HEK293 (cell line): ENCODE data around the gene GTSE1.
A peak's percentile ranks its signal among the peaks of the same experiment; 100 is the strongest.

ENCODE experiments used
- ATF2 ChIP-seq: fragments of 450-650 bp; formaldehyde crosslinking; IDR thresholded peaks from 2 replicates; pipeline ENCODE4 v1.5.1; 2016; ENCODE audit warnings: missing biosample characterization, missing genetic modification characterization, low read depth
- GLIS2 ChIP-seq: fragments of 450-650 bp; formaldehyde crosslinking; IDR thresholded peaks from 2 replicates; pipeline ENCODE4 v1.5.1; 2016; ENCODE audit warnings: missing biosample characterization, missing genetic modification characterization
- KLF8 ChIP-seq: fragments of 450-650 bp; formaldehyde crosslinking; IDR thresholded peaks from 2 replicates; pipeline ENCODE4 v1.5.1; 2016; ENCODE audit warnings: missing biosample characterization, missing genetic modification characterization
- PRDM1 ChIP-seq: fragments of 450-650 bp; formaldehyde crosslinking; IDR thresholded peaks from 2 replicates; pipeline ENCODE4; 2016; ENCODE audit warnings: missing biosample characterization, missing genetic modification characterization
- TCF7L2 ChIP-seq: IDR thresholded peaks from 2 replicates; pipeline ENCODE4 v1.6.1; 2011; ENCODE audit warnings: low read depth, mild to moderate bottlenecking, inconsistent platforms, low read length, moderate library complexity, borderline replicate concordance
- YY1 ChIP-seq: fragments of 450-650 bp; formaldehyde crosslinking; IDR thresholded peaks from 2 replicates; pipeline ENCODE4 v1.5.1; 2018; ENCODE audit warnings: missing biosample characterization, missing genetic modification characterization
- ZBTB11 ChIP-seq: fragments of 450-650 bp; formaldehyde crosslinking; conservative IDR thresholded peaks from 2 replicates; pipeline ENCODE4 v1.5.1; 2016; ENCODE audit warnings: low read depth, missing biosample characterization, missing genetic modification characterization
- ZBTB7A ChIP-seq: fragments of 450-650 bp; formaldehyde crosslinking; IDR thresholded peaks from 2 replicates; pipeline ENCODE4 v1.5.1; 2016; ENCODE audit warnings: low read depth, missing biosample characterization, missing genetic modification characterization
- ZFP37 ChIP-seq: fragments of 450-650 bp; formaldehyde crosslinking; IDR thresholded peaks from 2 replicates; pipeline ENCODE4 v1.5.1; 2016; ENCODE audit warnings: missing biosample characterization, missing genetic modification characterization
- ZNF16 ChIP-seq: fragments of 450-650 bp; formaldehyde crosslinking; IDR thresholded peaks from 2 replicates; pipeline ENCODE4 v1.5.1; 2016; ENCODE audit warnings: low read depth, missing biosample characterization, missing genetic modification characterization
- ZNF169 ChIP-seq: fragments of 450-650 bp; formaldehyde crosslinking; IDR thresholded peaks from 2 replicates; pipeline ENCODE4 v1.5.1; 2016; ENCODE audit warnings: missing biosample characterization, missing genetic modification characterization
- ZNF248 ChIP-seq: fragments of 450-650 bp; formaldehyde crosslinking; IDR thresholded peaks from 2 replicates; pipeline ENCODE4 v1.5.1; 2017; ENCODE audit warnings: missing biosample characterization, missing genetic modification characterization
- ZNF266 ChIP-seq: fragments of 450-650 bp; formaldehyde crosslinking; IDR thresholded peaks from 2 replicates; pipeline ENCODE4 v1.5.1; 2016; ENCODE audit warnings: missing biosample characterization, missing genetic modification characterization, low read depth
- ZNF501 ChIP-seq: fragments of 450-650 bp; formaldehyde crosslinking; IDR thresholded peaks from 2 replicates; pipeline ENCODE4 v1.5.1; 2016; ENCODE audit warnings: missing biosample characterization, missing genetic modification characterization
- ZNF510 ChIP-seq: fragments of 450-650 bp; formaldehyde crosslinking; IDR thresholded peaks from 2 replicates; pipeline ENCODE4 v1.5.1; 2018; ENCODE audit warnings: mild to moderate bottlenecking, missing genetic modification characterization, missing biosample characterization; ENCODE audit not compliant: insufficient replicate concordance
- ZNF571 ChIP-seq: fragments of 450-650 bp; formaldehyde crosslinking; IDR thresholded peaks from 2 replicates; pipeline ENCODE4 v1.5.0; 2017; ENCODE audit warnings: missing biosample characterization, missing genetic modification characterization
- ZNF596 ChIP-seq: fragments of 450-650 bp; IDR thresholded peaks from 2 replicates; pipeline ENCODE4 v1.5.0; 2018; ENCODE audit warnings: missing biosample characterization, mild to moderate bottlenecking, missing genetic modification characterization, moderate library complexity
- ZNF677 ChIP-seq: fragments of 450-650 bp; IDR thresholded peaks from 2 replicates; pipeline ENCODE4 v1.5.0; 2018; ENCODE audit warnings: missing biosample characterization, mild to moderate bottlenecking, missing genetic modification characterization, moderate library complexity
- ZNF707 ChIP-seq: fragments of 450-650 bp; formaldehyde crosslinking; IDR thresholded peaks from 2 replicates; pipeline ENCODE4 v1.5.1; 2016; ENCODE audit warnings: missing biosample characterization, missing genetic modification characterization
- ZNF791 ChIP-seq: fragments of 450-650 bp; formaldehyde crosslinking; IDR thresholded peaks from 2 replicates; pipeline ENCODE4 v1.5.1; 2016; ENCODE audit warnings: missing biosample characterization, missing genetic modification characterization
- ZNF837 ChIP-seq: fragments of 450-650 bp; formaldehyde crosslinking; IDR thresholded peaks from 2 replicates; pipeline ENCODE4 v1.5.1; 2016; ENCODE audit warnings: missing biosample characterization, missing genetic modification characterization
- ZNF843 ChIP-seq: fragments of 450-650 bp; formaldehyde crosslinking; IDR thresholded peaks from 2 replicates; pipeline ENCODE4 v1.5.1; 2016; ENCODE audit warnings: missing biosample characterization, missing genetic modification characterization
- TF ChIP-seq, protein P1 (sequence below): fragments of 450-650 bp; formaldehyde crosslinking; IDR thresholded peaks from 2 replicates; pipeline ENCODE4 v1.5.1; 2016; ENCODE audit warnings: missing biosample characterization, missing genetic modification characterization
- TF ChIP-seq, protein P2 (sequence below): fragments of 450-650 bp; formaldehyde crosslinking; IDR thresholded peaks from 2 replicates; pipeline ENCODE4 v1.5.1; 2016; ENCODE audit warnings: missing biosample characterization, missing genetic modification characterization
- TF ChIP-seq, protein P3 (sequence below): fragments of 450-650 bp; formaldehyde crosslinking; IDR thresholded peaks from 2 replicates; pipeline ENCODE4 v1.5.0; 2017; ENCODE audit warnings: missing biosample characterization, missing genetic modification characterization, borderline replicate concordance
- TF ChIP-seq, protein P4 (sequence below): fragments of 450-650 bp; formaldehyde crosslinking; IDR thresholded peaks from 2 replicates; pipeline ENCODE4 v1.5.1; 2016; ENCODE audit warnings: missing biosample characterization, missing genetic modification characterization

GTSE1 gene

DNA sequence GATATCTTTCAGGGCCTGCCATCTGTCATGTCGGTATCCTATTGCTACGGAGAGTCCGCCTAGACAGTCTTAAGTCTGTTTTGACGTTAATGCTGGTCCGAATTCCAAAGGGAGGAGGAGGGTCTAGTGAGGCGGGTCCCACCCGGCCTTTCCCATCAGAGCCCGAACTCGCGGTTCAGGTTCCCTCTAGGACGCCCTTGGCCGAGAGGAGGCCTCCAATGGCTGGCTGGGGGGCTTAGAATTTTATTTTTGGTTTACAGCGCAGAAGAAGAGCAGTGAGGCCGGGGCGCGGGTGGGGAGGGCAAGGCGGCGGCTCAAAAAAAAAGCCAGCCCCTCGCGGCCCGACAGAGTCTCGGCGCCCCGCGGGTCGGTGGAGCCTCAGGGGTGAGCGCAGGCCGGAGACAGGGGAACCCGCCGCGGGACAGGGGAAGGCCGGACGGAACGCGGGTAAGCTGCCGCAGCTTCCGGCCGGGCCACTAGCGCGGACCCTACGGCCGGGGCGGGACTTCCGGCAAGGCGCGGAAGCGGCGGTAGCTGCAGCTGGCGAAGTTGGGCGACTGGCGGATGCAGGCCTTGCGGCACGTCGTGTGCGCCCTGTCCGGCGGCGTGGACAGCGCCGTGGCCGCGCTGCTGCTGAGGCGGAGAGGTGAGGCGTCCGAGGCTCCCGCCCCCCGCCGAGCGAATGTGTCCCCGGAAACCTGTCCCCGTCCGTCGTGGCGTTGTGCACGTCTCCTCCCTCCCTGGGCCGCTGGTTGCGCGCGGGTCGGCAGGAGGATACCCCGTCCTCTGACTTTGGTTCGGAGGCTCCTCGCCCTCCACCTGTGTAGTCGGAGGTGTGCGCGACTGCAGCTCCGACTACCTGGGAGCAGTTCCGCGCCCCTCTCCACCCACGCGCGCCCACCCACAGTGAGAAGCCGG lies 38.8 kb downstream of the GTSE1 start, which contains the start of gene TRMU (continued):
- TF ChIP-seq ZNF571 (tag by site-specific recombination): no peak
- TF ChIP-seq ZNF677 (tag by site-specific recombination): no peak
- TF ChIP-seq, protein P1, sequence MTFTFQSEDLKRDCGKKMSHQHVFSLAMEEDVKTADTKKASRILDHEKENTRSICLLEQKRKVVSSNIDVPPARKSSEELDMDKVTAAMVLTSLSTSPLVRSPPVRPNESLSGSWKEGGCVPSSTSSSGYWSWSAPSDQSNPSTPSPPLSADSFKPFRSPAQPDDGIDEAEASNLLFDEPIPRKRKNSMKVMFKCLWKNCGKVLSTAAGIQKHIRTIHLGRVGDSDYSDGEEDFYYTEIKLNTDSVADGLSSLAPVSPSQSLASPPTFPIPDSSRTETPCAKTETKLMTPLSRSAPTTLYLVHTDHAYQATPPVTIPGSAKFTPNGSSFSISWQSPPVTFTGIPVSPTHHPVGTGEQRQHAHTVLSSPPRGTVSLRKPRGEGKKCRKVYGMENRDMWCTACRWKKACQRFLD (tag by site-specific recombination): no peak
- TF ChIP-seq, protein P2, sequence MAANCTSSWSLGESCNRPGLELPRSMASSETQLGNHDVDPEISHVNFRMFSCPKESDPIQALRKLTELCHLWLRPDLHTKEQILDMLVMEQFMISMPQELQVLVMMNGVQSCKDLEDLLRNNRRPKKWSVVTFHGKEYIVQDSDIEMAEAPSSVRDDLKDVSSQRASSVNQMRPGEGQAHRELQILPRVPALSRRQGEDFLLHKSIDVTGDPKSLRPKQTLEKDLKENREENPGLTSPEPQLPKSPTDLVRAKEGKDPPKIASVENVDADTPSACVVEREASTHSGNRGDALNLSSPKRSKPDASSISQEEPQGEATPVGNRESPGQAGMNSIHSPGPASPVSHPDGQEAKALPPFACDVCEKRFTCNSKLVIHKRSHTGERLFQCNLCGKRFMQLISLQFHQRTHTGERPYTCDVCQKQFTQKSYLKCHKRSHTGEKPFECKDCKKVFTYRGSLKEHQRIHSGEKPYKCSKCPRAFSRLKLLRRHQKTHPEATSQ: peak; percentile 65; the same call in 1 of the 2 replicates
- 0 out of 2 replicates have a peak, but pooled peaks have one; percentile 17 for TF ChIP-seq ZNF837
- TF ChIP-seq, protein P3, sequence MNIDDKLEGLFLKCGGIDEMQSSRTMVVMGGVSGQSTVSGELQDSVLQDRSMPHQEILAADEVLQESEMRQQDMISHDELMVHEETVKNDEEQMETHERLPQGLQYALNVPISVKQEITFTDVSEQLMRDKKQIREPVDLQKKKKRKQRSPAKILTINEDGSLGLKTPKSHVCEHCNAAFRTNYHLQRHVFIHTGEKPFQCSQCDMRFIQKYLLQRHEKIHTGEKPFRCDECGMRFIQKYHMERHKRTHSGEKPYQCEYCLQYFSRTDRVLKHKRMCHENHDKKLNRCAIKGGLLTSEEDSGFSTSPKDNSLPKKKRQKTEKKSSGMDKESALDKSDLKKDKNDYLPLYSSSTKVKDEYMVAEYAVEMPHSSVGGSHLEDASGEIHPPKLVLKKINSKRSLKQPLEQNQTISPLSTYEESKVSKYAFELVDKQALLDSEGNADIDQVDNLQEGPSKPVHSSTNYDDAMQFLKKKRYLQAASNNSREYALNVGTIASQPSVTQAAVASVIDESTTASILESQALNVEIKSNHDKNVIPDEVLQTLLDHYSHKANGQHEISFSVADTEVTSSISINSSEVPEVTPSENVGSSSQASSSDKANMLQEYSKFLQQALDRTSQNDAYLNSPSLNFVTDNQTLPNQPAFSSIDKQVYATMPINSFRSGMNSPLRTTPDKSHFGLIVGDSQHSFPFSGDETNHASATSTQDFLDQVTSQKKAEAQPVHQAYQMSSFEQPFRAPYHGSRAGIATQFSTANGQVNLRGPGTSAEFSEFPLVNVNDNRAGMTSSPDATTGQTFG: peak; percentile 67; the same call in 1 of the 2 replicates
- TF ChIP-seq ZNF169 (tag by site-specific recombination): no peak
- no peak for TF ChIP-seq ZNF843 (tag by site-specific recombination)
- TF ChIP-seq ZBTB7A (tag by site-specific recombination): 0 out of 2 replicates have a peak, but pooled peaks have one; percentile 12
- no peak for TF ChIP-seq ZNF248 (tag by site-specific recombination)
- no peak for TF ChIP-seq ZNF791 (tag by site-specific recombination)
- peak; percentile 99 for TF ChIP-seq ZBTB11 (tag by site-specific recombination)
- TF ChIP-seq GLIS2 (tag by site-specific recombination): peak; percentile 73
- TF ChIP-seq ZNF16 (tag by site-specific recombination): no peak
- TF ChIP-seq ZNF707 (tag by site-specific recombination): no peak
- TF ChIP-seq YY1 (tag by site-specific recombination): peak; percentile 62
- peak; percentile 92 for TF ChIP-seq KLF8 (tag by site-specific recombination)
- peak; percentile 78 for TF ChIP-seq ZNF501
- TF ChIP-seq PRDM1 (tag by site-specific recombination): no peak
- TF ChIP-seq ZNF510: no peak
- peak; percentile 23; the same call in 1 of the 2 replicates for TF ChIP-seq ZNF596 (tag by site-specific recombination)
- TF ChIP-seq TCF7L2: no peak
- TF ChIP-seq ZFP37: peak; percentile 68; the same call in 1 of the 2 replicates
- no peak for TF ChIP-seq ZNF266
- no peak for TF ChIP-seq ATF2 (tag by site-specific recombination)
- TF ChIP-seq, protein P4, sequence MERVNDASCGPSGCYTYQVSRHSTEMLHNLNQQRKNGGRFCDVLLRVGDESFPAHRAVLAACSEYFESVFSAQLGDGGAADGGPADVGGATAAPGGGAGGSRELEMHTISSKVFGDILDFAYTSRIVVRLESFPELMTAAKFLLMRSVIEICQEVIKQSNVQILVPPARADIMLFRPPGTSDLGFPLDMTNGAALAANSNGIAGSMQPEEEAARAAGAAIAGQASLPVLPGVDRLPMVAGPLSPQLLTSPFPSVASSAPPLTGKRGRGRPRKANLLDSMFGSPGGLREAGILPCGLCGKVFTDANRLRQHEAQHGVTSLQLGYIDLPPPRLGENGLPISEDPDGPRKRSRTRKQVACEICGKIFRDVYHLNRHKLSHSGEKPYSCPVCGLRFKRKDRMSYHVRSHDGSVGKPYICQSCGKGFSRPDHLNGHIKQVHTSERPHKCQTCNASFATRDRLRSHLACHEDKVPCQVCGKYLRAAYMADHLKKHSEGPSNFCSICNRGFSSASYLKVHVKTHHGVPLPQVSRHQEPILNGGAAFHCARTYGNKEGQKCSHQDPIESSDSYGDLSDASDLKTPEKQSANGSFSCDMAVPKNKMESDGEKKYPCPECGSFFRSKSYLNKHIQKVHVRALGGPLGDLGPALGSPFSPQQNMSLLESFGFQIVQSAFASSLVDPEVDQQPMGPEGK (tag by site-specific recombination): peak; percentile 89
